Tibial nerve (tissue), 4 donors: ENCODE data around the gene ANKRD66.

Source experiments
- CTCF ChIP-seq, 5 experiments: fragments of 200-600 bp in 3 of 5; fragments of 450-650 bp in 2 of 5; sonication (generic) in 3 of 5; IDR thresholded peaks; one replicate each; pipeline ENCODE4 v1.5.1; 2016 to 2019; ENCODE audit warnings: antibody characterized with exemption in 5 of 5, mild to moderate bottlenecking in 3 of 5, moderate library complexity in 2 of 5
- EP300 ChIP-seq, 2 donors: sonication (generic); formaldehyde crosslinking; IDR thresholded peaks; one replicate each; pipeline ENCODE4 v1.6.1; 2017; ENCODE audit warnings: antibody characterized with exemption in 2 of 2, mild to moderate bottlenecking in 1 of 2
- POLR2A ChIP-seq, 2 donors: fragments of 450-650 bp; IDR thresholded peaks; one replicate each; pipeline ENCODE4 v1.6.1; 2017; ENCODE audit warnings: antibody characterized with exemption in 2 of 2, mild to moderate bottlenecking in 2 of 2, moderate library complexity in 2 of 2

DNA sequence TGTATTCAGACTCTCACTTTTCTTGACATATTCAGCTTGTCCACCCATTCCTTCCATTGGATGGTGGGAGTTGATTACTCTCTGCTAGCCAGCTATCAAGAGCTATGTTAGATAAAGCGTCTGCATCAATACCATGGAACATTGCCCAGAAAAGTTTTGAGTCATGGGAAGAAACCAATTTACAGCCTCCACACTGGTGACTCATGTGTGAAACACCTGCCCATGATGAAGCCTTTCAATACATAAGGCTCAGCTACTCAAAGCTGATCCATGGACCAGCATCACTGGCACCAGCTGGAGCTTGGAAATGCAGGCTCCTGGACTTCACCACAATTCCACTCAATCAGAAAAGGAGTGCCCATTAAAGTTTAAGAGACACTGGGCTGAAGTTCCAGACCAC, 27.6 kb upstream of the ANKRD66 start:
- TF ChIP-seq EP300 (IDR thresholded peaks at IDR 0.05) (no peak), CTCF (IDR thresholded peaks at IDR 0.05) (no peak), POLR2A (IDR thresholded peaks at IDR 0.05) (no peak)
